C1 segment of cervical spinal cord (tissue), 14 donors: ENCODE results near the gene TNK2.
A peak's percentile ranks its signal among the peaks of the same experiment; 100 is the strongest.
"Not testable (repeated sequence)": the region's sequence is repeated elsewhere in the genome, so short reads cannot be mapped to it uniquely, and the experiment has no call there.

Experiments
- DNase-seq, 14 donors: peaks; one replicate each; lab custom pipeline; 2025; lab: John Stamatoyannopoulos, UW

TNK2 gene

DNA sequence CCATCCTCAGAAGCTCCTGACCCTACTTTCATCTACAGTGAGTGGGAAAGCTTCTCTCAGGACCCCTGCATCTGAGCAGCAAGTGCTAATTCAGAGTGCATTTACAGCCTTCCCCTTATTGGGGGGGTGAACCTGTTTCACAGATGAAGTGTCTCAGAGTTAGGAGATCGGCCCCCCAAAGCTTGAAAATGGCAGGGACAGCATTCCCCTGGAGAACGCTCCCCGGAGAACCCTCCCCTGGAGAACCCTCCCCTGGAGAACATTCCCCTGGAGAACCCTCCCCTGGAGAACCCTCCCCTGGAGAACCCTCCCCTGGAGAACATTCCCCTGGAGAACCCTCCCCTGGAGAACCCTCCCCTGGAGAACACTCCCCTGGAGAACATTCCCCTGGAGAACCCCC is 36.7 kb downstream of the TNK2 start:
- not testable (repeated sequence) for DNase-seq

DNA sequence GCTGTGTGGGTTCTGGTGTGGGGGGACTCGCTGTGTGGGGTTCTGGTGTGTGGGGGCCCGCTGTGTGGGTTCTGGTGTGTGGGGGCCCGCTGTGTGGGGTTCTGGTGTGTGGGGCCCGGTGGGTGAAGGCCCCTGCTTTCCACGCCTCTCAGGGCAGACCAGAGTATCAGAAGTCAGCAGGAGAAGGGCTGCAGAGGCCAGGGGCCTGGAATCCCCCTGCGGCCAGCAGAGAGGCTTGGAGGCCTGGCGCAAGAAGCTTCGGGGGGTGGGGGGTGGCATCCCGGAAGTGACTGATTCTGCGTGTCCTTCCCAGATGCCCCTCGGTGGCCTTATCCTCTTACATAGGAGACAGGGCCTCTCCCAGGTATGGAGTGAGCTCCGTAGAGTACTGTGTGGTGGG is 37.4 kb downstream of the TNK2 start:
- DNase-seq = no peak

DNA sequence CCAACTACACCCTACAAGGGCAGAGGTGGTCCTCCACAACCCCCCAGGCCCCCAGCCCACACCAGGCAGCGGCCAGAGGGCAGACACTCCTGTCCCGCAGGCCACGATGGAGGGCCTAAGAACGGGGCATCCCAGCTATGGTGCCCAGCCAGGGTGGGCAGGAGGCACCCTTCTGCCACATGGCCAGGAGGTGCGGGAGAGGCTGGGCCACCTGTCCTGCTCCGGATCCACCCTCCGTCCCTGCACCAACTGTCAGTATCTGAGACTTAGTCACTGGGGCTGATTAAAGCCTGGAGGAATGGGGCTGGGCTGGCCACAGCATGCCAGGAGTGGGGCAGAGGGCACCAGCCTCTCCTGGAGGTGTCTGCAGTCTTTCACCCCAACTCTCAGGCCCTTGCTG is 37.9 kb downstream of the TNK2 start:
- DNase-seq = no peak

DNA sequence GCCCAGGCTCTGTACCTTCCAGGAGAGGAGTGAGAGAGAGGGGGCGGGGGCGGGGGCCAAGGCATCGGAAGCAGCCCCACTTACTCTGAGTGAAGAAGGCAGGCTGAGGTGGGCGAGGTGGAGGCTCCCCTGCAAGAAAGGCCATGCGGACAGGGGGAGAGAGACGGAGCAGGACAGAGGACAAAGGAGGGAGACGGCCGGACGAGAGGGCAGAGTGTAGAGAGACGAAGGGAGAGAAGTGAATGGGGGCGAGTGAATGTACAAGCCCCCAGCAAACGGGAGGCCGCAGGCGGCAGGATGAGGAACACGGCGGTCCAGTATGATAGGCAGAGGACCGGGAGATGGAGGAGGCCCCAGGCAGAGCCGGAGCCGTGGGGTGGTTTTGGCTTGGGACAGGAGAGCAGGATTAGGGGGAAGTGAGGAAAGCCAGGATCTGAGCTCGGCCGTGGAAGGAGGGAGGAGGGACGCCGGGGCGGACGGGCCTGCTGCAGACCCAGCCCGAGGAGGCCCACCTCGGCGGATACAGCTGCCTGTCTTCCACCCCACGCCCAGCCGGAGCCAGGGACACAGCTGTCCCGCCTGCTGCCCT is 38.8 kb downstream of the TNK2 start:
- no peak for DNase-seq

DNA sequence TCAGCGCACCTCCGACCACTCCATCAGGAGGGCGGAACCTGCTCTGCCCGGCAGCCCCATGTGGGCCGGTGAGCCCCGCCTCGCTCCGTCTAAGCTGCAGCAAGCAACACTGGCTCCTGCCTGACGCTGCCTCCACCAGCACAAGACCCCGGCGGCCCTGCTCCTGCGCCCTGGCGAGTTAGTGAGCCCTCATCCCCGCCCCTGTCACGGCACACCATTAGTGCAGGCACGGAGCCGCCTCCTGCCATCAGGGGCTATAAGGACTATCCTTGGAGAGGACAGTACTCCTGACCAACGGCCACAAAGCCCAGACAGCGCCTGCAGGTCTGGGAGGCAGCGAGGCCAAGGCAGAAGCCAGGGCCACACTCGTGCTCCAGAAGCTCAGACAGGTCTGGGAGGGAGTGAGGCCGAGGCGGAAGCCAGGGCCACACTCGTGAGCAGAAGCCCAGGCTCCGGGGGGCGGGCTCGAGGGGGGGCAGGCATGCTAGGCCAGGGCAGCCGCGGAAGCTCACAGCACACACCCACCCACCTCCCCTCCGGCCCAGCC is 39.4 kb downstream of the TNK2 start:
- no peak for DNase-seq

DNA sequence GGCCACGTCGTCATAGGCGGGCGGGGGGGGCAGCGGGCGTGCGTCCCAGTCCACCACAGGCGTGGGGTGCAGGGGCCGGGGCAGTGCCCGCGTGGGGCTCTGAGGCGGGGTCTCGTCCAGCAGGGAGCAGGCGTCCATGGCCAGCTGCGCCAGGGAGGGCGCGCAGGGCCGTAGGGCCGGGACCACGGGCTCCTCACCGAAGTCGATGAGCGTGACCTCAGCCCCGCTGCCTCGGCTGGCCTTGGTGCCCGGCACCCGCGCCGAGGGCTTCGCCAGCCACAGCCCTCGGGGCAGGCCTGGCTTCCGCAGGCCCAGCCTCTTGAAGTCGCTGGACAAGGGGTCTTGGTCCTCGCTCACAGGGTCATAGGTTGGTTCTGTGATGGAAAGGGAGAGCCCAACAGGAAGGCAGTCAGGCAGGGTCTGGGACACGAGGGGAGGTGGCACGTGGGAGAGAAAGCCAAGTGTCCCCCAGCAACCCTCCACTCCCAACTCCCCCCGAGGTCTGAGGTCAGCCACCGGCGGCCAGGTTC is 40.0 kb downstream of the TNK2 start:
- DNase-seq = no peak

DNA sequence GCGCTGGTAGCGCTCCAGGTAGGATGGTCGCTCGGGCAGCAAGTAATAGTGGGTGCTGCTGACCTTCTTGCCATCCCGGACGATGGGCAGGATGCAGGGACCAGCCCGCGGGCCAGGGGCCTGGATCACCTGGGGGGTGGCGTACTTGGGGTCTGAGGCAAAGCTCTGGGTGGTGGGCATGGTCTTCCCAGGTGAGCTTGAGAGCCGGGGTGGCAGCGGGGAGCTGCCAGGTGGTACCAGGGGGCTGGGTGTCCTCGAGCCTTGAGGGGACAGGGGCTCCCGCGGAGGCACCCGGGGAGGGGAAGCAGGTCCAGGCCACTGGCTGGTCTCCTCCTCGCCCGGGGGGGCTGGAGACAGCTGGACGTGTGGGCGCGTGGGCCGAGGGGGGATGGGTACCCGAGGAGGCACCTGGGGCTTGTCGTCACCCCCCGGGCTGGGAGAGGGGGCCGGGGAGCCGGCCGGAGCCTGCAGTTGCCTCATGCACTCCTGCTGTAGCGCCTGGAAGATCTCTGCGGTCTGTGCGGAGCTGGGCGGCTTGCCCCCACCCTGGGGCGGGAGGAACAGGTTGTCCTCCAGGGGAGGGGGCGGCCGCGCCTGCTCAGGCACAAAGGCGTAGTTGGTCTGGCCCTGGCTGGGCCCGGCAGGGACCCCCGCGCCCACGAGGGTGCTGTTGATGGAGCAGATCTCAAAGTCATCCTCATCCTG is 40.6 kb downstream of the TNK2 start:
- no peak for DNase-seq

DNA sequence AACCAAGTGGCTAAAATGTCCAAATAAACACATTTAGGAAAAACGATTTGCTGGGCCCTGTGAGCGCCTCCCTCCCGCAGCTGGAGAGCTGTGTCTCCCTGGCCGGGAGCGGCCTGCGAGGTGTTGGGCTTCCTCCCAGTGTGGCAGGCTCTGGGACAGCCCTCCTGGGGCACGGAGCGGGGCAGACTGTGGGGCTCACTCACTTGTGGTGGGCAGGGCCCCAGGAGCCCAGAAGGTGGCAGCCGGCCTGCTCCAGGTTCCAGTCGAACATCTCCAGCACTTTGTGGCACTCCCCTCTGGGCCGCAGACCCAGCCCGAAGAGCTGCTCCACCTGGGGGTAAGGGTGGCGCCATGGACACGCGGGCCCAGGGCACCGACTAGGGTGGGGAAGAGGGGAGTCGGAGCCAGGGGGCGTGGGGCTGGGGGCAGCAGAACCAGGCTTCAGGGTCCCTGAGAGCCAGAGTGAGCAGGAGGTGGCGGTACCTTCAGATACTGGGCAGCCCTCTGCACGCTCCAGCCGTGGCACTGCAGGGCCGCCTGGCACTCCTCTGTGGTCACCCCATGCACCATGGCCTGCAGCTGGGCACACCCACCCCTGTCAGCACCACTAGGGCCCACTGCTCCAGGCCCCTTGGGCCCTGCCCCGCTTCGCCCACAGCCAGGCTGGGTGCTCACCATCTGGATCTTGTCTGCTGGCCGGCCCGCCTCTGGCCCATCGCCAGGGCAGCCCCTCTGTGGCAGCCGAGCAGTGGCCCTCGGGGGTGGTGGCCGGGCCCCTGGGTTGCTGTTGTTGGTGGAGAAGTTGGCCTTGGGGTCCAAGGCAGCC is 41.5 kb downstream of the TNK2 start:
- DNase-seq = no peak

DNA sequence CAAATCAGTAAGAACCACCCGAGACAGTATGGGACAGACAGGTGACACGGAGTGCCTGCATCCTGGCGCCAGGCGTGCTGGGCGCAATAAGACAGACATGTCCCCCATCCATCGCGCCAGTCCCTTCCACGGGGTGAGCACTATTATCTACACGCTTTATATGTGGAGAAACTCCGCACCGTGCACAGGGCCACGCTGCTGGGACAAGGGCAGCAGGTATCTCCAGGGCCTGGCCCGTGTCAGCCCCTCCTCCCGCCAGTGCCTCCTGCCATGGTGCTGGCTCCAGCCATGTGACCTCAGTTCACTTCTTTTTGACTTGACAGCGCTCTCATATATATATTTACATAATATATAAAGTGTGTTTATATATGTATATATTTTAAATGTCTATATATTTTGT is 42.6 kb downstream of the TNK2 start:
- DNase-seq = no peak

DNA sequence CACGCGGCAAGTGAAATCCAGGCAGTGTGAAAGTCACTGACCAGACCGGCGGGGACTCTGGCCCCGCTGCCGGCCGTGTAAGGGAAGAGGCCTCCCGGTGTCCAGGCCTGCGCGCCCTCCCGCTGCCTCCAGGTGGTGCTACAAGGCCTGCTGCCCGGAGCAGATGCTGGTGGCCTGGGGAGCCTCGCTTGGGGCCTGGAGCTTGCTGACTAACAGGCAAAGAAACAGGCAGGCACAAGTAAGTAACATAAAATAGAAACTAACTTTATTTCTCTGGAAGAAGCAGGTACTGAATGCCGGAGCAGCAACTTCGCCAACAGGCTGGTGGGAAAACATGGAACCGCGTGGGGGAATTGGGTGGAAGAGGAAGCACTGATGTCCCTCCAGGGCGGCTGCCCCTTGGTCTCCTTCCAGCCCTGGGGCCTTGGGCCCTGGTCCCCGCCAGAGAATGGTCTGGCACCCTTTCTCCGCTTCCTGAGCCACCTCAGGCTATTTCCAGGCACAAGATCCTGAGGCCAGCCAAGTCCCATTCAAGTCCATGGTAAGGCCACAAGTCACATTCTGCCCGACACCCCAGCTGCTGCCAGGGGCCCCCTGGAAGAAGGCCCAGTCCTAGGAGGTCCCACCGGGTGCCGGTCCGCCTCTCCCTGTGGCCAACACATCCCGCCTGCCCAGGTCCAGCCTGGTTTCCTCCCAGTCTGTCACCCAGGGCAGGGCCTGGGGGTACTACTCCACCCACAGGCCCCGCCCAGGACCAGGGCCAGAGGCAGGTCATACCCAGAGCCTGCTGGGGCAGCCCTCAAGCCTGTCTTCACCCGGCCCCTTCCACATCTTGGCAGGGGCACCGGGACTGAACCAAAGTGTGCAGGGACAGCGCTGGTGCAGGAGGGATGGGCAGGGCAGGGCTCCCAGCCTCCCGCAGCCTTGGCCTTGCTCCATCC is 45.0 kb downstream of the TNK2 start:
- peak in 13 of 14 donors; percentile 40 to 91 (median 79) for DNase-seq

DNA sequence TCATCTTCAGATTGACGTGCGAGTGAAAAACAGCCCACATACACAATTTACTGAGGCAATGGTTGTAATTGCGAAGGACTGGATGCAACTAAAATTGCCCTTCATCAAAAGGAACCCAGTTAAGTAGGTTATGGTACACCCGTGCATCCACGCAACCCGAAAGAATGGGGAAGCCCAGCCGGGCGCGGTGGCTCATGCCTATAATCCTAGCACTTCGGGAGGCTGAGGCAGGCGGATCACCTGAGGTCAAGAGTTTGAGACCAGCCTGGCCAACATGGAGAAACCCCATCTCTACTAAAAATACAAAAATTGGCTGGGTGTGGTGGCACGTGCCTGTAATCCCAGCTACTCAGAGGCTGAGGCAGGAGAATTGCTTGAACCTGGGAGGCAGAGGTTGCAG is 46.0 kb downstream of the TNK2 start:
- DNase-seq = not testable (repeated sequence)

DNA sequence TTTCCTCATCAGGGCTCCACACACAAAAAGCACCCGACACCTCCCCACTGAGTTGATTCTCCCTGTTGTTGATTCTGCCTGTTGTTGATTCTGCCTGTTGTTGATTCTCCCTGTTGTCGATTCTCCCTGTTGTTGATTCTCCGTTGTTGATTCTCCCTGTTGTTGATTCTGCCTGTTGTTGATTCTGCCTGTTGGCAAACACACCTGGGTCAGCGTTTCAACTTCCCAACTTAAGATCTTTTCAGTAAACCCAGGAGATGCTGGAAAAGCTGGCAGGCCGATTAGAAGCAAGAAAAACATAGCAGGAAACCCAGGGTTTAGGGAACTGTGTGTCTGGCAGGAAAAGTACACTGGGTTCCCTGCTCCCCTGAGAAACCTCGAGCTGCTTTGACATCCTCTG is 47.9 kb downstream of the TNK2 start:
- DNase-seq = no peak

DNA sequence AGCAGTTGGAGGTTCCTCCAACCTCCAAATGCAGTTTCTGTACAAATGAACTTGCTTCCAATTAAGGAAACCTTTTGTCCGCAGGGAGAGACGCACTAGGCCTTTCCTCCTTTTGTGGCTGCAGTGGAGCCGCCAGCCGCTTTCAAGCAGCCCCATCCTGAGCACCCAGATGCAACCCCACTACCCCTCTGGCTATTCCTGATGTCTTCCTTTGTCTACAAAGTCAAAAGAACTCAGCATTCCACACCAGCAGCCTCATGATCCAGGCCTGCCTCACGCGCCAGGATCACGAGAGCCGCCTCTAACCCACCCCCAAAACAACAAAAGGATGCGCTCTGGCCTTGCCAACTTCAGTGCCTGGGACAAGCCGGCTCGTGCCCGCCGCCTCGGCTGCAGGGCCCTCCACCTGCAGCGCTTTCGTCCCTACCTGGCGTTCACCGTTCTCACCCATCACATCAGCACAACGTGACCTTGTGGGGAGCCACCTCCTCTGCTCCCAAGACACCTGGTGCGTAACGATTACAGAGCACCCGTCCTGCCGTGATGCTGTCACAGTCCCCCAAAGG is 48.4 kb downstream of the TNK2 start:
- no peak for DNase-seq

DNA sequence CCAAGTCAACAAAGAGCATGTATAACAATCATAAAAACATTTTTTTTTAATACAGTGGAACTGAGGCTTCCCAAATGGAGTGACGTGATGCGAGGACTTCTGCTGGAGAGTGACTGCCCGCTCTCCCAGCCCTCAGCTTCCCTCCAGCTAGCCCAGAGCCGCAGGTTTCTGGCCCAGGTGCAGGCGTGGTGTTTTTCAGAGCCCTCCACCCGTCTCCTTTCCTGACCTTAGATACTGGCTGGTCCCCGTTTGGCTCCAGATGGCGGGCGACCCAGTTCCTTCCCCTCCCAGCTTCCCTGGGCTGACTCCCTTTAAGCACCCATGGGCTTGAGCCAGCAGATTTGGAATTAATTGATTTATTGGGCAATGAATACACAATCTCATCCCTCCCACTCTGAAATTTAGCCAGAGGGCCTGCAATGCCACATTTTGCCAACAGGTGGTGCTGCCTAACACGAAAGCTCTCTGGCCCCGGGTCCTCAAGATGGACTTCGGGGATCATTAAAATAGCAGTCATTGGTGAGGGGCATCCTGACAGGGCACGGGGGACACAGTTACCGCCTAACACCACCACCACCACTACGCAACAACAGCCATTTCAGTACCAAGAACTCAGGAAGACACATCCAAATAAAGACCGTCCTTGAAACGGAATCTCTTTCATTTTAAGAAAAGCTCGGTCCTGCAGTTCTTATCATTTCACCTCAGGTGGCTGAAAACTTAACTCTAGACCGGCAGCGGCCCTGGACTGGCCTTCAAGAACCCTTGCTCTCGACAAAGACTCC is 49.1 kb downstream of the TNK2 start:
- DNase-seq = peak in 12 of 14 donors; percentile 5 to 68 (median 42)

DNA sequence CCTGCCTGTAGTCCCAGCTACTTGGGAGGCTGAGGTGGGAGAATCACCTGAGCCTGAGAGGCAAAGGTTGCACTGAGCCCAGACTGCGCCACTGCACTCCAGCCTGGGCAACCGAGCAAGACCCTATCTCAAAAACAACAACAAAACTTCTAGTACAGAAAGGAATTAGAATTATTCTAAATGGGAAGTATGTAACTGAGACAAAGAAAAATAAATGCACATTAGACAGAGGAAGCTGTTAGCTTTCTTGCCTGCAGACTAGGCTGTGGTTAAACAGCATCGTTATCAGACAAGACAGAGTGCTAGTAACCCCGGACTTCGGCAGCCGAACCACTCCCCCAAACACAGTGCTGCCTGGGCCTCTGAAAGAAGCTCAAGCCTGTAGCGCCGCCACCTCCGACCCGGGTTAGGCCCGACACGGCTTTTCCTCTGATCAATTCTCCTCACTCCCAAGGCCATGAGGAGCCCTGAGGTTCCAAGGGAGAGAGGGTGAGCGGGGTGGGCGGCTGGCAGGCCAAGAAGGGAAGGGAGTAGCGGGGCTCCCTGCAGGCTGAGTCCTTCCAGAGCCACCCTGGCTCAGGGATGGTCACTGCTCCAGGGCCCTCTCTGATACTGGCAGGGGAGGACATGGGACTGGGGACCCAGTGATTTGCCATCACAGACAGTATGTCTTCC is 51.8 kb downstream of the TNK2 start:
- no peak for DNase-seq

DNA sequence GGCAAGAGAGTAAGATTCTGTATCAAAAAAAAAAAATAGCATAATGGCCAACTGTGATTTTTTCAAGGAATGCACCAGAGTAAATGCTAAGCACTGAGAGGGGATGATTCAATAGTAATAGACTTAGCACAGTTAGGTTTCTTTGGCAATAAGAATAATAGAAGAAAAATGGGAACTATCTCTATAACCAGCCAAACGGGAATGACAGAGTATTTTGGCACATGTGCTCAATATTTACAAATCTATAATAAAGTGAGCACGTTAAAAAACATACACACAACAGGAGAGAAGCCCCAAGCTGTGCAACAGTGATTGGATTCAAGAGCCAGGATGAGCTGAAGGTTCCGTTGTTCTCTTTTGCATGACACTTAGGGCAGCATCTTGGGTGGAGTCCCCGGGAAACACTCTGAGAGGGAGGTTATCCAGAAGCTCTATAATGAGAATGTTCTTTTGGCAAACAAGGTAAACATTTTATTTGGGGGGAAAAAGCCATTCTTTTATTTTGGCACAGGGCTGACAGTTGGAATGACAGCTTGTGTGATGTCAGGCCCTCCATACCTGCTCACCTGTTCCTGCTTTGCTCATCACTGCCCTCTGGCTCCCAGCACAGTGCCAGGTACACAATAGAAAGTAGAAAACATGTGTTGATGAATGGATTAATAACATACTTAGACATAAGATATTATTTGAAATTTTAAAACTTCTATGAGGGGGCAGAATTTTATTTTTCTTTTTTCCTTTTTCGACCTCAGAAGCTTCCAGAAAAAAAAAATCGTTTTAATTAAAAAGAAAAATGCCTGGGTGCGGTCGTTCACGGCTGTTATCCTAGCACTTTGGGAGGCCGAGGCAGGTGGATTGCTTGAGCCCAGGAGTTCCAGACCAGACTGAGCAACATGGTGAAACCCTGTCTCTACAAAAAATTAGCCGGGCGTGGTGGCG is 52.6 kb downstream of the TNK2 start:
- no peak for DNase-seq

DNA sequence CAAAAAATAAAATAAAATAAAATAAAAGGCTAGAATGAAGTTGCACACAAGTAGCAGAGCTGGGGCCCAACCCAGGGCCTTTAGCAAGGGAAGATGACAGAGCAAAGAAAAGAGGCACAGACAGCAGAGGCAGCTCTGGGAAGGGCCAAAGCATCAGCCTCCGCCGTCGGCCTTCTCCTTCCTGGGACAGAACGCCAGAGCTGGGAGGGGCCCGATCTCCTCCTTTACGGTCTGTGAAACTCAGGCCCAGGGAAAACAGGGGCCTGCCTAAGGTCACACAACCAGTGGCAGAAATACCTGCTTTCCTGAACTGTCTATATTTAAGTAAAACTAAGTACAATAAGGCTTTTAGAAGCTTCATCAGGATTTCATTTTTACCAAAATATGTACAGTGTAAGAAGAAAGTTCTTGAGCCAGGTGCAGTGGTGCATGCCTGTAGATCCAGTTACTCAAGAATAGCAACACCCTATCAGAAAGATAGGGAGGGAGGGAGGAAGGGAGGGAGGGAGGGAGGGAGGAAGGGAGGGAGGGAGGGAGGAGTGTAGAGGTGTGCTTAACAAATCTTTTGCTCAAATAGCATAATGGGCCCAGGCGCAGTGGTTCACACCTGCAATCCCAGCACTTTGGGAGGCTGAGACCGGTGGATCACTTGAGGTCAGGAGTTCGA is 53.6 kb downstream of the TNK2 start:
- DNase-seq = no peak

DNA sequence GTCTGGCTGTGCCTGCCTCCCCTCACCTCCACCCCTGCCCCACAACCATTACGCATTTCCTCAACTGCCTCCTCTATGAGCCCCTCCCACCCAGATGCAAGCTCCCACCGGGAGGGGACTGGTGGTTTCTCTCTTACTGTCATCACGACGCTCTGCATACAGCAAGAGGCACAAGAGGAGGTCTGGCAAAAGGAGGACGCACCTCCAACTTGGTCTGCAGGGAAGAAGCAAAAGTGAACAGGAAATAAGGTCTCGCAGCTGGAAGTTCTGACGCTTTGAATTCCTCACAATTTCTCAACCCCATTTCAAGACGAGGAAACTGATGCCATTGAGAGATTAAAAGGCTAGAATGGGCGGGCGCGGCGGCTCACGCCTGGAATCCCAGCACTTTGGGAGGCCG is 54.4 kb downstream of the TNK2 start:
- no peak for DNase-seq
